ENCODE measurements around the gene SLAMF9. TPM values are rescaled to one million over a fixed set of nuclear protein-coding genes. Genes with fewer than 3 reads are reported as not detected.
A peak's percentile ranks its signal among the peaks of the same experiment; 100 is the strongest.
"Not testable (repeated sequence)": the region's sequence is repeated elsewhere in the genome, so short reads cannot be mapped to it uniquely, and the experiment has no call there.

SLAMF9 gene
- total RNA-seq, 2 experiments from 2014 or later, result not detected

GRCh38 chr1:159911326-159912070 is 42.5 kb downstream of the SLAMF9 start:
- peak; percentile 29 for ATAC-seq
- peak; percentile 52 for DNase-seq
- Mint-ChIP-seq H3K4me1 (ENCODE audit: low read depth) (peaks cover 46% of the 10 kb centered on the region), H3K27me3 (no peaks in the 10 kb centered on the region), H3K36me3 (ENCODE audit: low read depth) (peaks cover 9% of the 10 kb centered on the region), H3K9me3 (no peaks in the 10 kb centered on the region), H3K4me3 (no peak overlapping the region), H3K27ac (peak overlapping the region; percentile 93)
- ChIA-PET POLR2A (interaction anchor here (0.8 to 1.2 kb wide), 2 partner anchors 16 to 46 kb away, joined by 3 to 4 read pairs; no protein-coding TSS in a partner anchor), CTCF (interaction anchor here (1.3 to 1.5 kb wide), 2 partner anchors 111 to 112 kb away, joined by 3 to 4 read pairs; no protein-coding TSS in a partner anchor)
- TF ChIP-seq CTCF (IDR thresholded peaks at IDR 0.05), result no peak
- intact Hi-C loops (cut with micrococcal nuclease), result no loop called here

GRCh38 chr1:159908031-159908940 is 45.8 kb downstream of the SLAMF9 start:
- POLR2A ChIA-PET, result interaction anchor here (0.6 to 2.0 kb wide), 2 partner anchors 16 to 53 kb away, joined by 3 to 12 read pairs; partner anchors contain the start of gene TAGLN2
- peaks cover 34% of the 10 kb centered on the region for H3K4me1 Mint-ChIP-seq (ENCODE audit: low read depth)
- TF ChIP-seq CTCF (IDR thresholded peaks at IDR 0.05), result no peak

GRCh38 chr1:159906960-159907359 is 47.1 kb downstream of the SLAMF9 start:
- H3K4me3 Mint-ChIP-seq, result no peak overlapping the region
- no peak for TF ChIP-seq CTCF (IDR thresholded peaks at IDR 0.05)
- H3K4me1 Mint-ChIP-seq (ENCODE audit: low read depth), result peaks cover 26% of the 10 kb centered on the region
- no peaks in the 10 kb centered on the region for H3K27me3 Mint-ChIP-seq
- DNase-seq (no peak), ATAC-seq (no peak)
- ChIA-PET POLR2A (interaction anchor here (2.0 kb wide), 1 partner anchor 17 kb away, joined by 12 read pairs; the partner anchor contains the start of gene TAGLN2), CTCF (interaction anchor here (1.3 to 3.0 kb wide), 5 partner anchors 12 to 140 kb away, joined by 3 to 13 read pairs (median 5); no protein-coding TSS in a partner anchor)
- H3K27ac Mint-ChIP-seq, result no peak overlapping the region
- H3K9me3 Mint-ChIP-seq, result peaks cover 2% of the 10 kb centered on the region
- intact Hi-C loops (cut with micrococcal nuclease), result no loop called here
- H3K36me3 Mint-ChIP-seq (ENCODE audit: low read depth), result no peaks in the 10 kb centered on the region

More at GRCh38 chr1:159908031-159908940, 45.8 kb downstream of the SLAMF9 start:
- intact Hi-C loops (cut with micrococcal nuclease), result no loop called here
- CTCF ChIA-PET, result interaction anchor here (1.3 to 3.0 kb wide), 5 partner anchors 14 to 138 kb away, joined by 3 to 13 read pairs (median 5); no protein-coding TSS in a partner anchor
- Mint-ChIP-seq H3K4me3 (no peak overlapping the region), H3K27me3 (no peaks in the 10 kb centered on the region), H3K27ac (peak overlapping the region; percentile 5), H3K36me3 (ENCODE audit: low read depth) (peaks cover 2% of the 10 kb centered on the region), H3K9me3 (peaks cover 2% of the 10 kb centered on the region)
- DNase-seq, result no peak
- no peak for ATAC-seq

- H3K27me3 Mint-ChIP-seq; intact Hi-C loops (cut with micrococcal nuclease); H3K27ac Mint-ChIP-seq; H3K4me3 Mint-ChIP-seq; H3K36me3 Mint-ChIP-seq (ENCODE audit: low read depth); ATAC-seq; H3K9me3 Mint-ChIP-seq; POLR2A ChIA-PET; H3K4me1 Mint-ChIP-seq (ENCODE audit: low read depth); DNase-seq: not testable (repeated sequence)
- CTCF ChIA-PET, result interaction anchor here (1.0 to 2.4 kb wide), 3 partner anchors 11 to 103 kb away, joined by 4 to 12 read pairs (median 8); no protein-coding TSS in a partner anchor
These were observed 50.0 kb downstream of the SLAMF9 start for GRCh38 chr1:159904036-159904435.

- H3K4me1 Mint-ChIP-seq (ENCODE audit: low read depth), result no peaks in the 10 kb centered on the region
- intact Hi-C loops (cut with micrococcal nuclease), result no loop called here
These were observed 51.5 kb downstream of the SLAMF9 start for GRCh38 chr1:159902541-159902940.

More at GRCh38 chr1:159902541-159902940, 51.5 kb downstream of the SLAMF9 start:
- no peak for TF ChIP-seq CTCF (IDR thresholded peaks at IDR 0.05)
- no peaks in the 10 kb centered on the region for H3K36me3 Mint-ChIP-seq (ENCODE audit: low read depth)
- H3K4me3 Mint-ChIP-seq, result no peak overlapping the region
- peaks cover 2% of the 10 kb centered on the region for H3K9me3 Mint-ChIP-seq
- DNase-seq (no peak), ATAC-seq (no peak)
- ChIA-PET POLR2A (no interaction called here), CTCF (interaction anchor here (1.0 to 2.4 kb wide), 2 partner anchors 12 to 105 kb away, joined by 4 to 12 read pairs; no protein-coding TSS in a partner anchor)
- H3K27me3 Mint-ChIP-seq, result no peaks in the 10 kb centered on the region
- no peak overlapping the region for H3K27ac Mint-ChIP-seq

Data from activated CD8-positive, alpha-beta T cell treated with anti-CD3 and anti-CD28 coated beads for 36 hours (primary cell).